Activated CD4-positive, alpha-beta T cell treated with anti-CD3 and anti-CD28 coated beads, Interleukin-2, amount 50 U/mL, for 24 hours (primary cell): Measurements from ENCODE around the gene PRR22.
A peak's percentile ranks its signal among the peaks of the same experiment; 100 is the strongest.

ENCODE experiments used
- DNase-seq, 2 donors: peaks; one replicate each; pipeline ENCODE4 v3.0.0-alpha.2; 2020; ENCODE audit warnings: low read depth in 1 of 2, low spot score in 1 of 2

The PRR22 gene

DNA sequence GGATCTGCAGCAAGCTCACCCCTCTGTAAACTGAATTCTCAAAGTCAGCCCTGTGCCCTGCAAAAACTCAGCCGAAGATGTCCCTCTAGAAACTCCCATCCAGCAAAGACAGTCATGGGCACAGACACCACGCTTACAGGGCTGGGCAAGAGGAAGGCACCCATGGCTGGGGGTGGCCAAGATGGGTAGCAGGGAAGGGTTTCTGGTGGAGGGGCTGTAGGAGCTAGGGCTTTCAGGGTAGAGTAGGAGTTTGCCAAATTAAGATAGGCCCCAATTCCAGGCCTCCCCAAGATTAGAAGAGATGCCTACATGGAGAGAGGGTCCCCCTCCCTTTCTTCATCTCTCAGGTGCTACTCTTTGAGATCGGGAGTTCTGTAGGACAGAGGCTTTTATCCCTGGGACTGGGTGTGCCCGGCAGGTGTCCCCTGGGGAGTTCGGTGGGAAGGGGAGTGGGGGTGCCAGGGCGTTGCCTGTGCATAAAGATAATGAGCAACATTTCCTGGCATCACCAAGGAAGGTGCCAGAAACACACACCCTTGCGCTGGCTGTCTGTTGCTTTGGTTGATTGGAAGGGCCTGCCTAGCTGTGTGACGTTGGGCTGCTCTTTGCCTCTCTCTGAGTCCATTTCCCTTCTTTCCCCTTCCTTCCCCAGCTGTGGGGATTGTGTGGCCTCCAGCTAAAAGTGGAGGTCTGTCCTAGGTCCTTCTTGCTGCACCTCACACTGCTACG is 29.7 kb upstream of the PRR22 start:
- no peak for DNase-seq

DNA sequence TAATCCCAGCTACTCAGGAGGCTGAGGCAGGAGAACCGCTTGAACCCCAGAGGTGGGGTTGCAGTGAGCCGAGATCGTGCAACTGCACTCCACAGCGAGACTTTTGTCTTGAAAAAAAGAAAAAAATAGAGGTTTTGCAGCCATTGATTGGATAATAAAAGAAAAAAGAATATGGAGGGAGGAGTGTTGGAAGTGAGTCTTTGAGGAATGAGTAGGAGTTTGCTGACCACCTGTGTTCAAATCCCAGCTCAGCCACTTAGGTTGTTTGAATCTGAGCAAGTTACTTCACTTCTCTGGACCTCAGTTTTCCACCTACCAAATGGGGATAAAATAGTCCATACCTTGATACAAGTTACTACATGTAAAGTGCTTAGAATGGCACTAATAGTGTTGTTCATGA is 26.6 kb upstream of the PRR22 start:
- DNase-seq: no peak

DNA sequence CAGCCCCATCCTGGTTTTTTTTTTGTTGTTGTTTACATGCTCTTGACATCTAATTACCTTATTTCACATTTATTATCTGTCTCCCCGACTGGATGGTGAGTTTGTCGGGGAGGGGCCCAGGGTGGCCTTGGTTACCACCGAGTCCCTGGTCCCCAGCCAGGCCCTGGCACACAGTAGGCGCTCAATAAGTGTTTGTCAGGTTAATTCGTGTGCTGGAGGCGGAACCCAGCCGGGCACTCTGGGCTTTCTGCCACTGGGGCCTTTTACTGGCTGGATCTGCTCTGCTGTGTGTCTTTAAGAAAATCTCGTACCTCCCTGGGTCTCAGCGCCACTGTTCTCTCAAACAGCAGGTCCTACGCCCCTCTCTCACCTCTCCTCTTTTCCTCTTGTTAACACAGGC is 24.9 kb upstream of the PRR22 start:
- DNase-seq: no peak

DNA sequence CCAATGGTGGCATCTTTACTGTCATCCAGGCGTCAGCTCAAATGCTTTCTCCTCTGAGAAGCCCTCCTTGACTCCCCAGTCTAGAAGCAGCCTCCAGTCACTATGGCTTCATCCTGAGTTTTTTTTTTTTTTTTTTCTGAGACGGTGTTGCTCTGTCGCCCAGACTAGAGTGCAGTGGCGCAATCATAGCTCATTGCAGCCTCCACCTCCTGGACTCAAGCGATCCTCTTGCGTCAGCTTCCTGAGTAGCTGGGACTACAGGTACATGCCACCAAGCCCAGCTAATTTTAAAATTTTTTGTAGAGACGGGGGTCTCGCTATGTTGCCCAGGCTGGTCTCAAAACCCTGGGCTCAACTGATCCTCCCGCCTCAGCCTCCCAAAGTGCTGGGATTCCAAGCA is 24.5 kb upstream of the PRR22 start:
- DNase-seq: no peak

DNA sequence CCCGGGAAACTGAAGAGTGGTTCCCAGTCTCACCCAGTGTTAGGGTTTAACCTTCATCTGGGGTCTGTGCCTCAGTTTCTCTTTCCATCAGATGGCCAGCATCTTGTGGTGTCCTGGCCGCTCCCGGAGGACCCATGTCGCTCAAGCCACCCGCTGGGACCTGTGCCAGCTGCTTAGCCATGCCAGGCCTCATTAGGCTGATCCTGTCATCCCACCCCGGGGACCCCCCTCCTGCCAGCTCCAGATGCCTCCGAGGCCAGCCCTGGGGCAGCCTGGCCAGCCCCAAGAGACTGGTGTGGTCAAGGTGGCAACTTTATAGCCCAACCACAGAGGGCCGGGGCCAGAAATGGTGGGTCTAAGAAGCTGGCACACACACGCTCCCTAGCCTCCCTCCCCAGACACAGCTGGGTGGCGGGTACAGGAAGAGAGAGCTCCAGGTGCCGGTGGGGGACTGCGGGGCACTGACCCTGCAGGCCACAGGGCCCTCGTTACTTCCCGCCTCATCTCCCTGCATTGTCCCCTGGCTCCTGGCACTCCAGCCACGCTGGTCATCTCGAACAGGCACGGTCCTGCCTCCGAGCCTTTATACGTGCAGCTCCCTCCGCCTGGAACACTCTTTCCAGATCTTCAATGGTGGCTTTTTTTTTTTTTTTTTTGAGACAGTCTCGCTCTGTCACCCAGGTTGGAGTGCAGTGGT is 23.7 kb upstream of the PRR22 start:
- DNase-seq: no peak

DNA sequence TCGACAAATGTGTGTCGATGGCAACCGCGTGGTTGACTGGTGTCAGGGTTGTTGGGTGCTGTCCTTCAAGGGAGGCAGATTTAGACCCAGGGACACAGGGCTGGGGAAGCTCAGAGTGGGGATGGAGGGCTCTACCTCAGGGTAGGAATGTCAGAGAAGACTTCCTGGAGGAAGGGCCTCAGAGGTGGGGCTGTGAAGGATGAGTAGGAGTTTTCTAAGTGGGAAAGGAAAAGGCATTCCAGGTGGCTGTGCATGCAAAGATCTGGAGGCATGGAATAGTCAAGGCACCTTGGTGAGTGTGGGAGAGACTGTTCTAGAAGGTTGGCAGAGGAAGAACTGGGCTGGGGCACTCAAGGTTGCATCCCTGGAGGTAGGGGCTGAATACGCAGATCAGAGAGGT is 22.4 kb upstream of the PRR22 start:
- DNase-seq: no peak

DNA sequence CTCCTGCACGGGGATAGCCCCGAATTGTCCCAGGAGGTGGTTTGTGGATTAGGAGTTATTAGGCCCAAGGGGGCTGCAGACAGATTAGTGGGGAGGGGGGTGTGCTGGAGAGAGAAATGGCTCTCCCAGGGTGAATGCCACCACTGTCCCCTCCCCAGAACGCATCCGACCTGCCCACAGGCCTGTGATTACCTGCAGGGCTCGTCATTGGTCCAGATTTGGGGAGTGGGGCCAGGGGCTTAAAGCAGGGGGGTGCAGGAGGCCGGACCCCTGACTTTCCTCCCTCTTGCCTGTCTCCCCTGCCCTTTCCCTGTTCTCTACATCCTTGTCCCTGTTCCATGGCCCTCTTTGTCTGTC is 21.6 kb upstream of the PRR22 start:
- no peak for DNase-seq

DNA sequence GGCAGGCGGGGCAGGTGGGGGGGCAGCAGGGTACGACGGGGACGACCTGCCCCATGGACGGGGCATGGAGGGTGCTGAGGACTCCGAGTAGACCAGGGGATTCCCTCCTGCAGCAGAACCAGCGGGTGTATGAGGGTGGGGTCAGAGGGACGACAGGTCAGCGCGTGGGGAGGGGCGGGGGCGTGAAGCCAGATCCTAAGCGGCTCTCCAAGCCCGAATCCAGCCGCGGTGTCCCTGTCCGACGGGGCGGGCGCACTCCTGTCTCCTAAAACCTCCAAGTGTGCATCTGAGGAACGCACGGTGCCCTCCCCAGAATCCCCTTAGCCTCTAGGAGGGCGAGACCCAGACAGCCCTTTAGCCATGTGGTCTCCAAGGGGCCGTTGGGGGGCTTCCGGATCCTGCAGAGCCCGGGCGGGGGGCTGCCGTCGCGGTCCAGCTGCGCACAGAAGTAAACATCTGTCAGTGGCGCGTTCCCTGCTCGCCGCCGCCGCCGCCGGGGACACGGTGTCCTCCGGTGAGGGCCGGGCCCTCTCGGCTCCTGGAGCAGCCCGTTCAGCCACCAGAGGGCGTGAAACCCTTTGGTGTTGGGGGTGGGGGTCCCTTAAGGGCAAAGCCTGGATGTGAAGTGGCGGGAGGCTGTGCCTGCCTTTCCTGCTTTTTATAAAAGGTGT is 21.1 kb upstream of the PRR22 start:
- peak in 1 of 2 donors; percentile 49 for DNase-seq

DNA sequence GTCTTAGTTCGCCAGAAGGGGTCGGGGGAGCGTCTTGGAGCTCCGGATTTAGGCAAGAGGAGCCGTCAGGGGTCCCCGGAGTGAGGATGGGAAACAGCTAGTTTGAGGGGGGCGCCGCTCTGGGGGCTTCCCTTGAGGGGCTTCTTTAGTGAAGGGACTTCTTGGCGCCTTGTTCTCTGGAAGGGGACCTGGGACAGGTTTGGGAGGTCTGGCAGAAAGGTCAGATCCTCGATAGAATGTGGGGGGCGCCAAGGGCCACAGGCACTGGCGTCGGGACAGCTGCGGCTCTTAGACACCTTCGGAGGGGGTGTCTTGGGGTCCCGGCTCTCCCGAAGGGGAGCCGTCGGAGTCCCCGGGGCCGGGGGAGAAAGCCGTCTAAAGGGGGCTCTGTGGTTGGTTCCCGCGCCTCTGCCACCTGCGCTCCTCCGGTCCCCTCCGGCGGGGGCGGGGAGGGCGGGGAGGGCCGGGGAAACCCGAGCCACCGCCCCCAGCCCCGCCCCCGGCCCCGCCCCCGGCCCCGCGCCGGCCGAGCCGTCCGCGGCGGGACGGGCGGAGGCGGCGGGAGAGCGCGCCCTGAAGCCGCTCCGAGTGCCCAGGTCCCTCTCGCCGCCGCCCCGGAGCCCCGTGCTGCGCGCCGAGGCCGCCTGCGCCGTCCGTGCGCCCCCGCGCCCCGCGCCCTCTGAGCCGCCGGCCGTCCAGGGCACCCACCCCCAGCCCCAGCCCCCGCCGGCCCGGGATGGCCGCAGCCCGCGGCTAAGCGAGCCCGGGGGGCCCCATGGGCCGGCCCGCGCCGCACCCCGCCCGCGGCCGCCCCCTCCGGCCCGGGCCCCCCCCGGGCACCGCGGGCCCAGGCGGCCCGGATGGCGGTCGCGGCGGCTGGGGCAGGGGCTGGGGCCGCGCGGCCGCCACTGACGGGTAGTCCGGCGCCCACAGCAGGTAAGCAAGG is 20.2 kb upstream of the PRR22 start, which contains the start of gene NRTN:
NRTN (plus strand) TSS at position 552 of the 946 bp plus-strand sequence. CDS start 19,099 bp downstream, outside the sequence.
- no peak for DNase-seq

DNA sequence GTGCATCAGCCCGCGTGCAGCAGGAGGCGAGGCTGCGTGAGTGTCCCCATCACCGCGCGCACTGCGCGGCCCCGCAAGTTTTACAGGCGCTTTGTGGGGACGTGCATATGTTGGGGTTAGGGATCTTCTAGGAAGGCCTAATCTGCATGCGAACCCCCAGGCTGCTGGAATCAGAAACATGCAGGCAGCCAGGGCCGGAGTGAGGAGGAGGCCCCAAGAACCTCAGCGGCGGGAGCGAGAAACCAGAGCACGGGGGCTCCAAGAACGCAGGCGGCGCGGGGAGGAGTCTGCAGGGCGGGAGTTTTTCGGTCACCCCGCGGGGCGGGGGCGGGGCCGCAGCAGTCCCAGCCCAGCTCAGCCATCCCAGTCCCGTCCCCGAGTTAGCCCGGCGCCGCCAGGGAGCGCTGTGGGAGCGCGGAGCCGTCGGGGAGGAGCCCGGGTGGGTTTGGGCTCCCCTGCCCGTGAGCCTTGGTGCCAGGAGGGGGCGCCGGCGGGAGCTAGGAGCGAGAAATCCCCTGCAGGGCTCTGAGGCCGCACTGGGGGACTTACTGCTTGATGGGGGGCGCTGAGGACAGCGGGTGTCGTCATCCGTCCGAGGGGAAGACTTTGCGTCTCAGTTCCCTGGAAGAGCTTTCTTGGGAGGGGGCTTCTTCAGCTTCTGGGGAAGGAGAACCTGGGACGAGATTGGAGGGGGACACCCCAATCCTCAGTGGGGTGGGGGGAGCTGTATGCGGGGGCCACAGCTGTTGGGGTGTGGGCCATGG is 19.4 kb upstream of the PRR22 start:
- peak; percentile 84 to 87 for DNase-seq

DNA sequence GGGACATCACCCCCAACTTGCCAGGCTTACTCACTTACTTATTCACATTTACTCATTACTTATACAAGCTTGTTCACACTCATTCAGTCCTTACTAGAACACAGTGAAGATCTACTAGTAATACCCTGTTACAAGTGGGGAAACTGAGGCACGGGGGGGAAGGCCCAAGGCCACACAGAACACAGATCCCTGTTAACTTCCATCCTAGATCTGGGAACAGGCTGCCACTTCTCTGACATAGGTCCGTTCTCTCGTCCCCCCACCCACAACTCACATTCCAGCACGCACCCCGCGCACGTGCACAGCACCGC is 18.9 kb upstream of the PRR22 start:
- no peak for DNase-seq

DNA sequence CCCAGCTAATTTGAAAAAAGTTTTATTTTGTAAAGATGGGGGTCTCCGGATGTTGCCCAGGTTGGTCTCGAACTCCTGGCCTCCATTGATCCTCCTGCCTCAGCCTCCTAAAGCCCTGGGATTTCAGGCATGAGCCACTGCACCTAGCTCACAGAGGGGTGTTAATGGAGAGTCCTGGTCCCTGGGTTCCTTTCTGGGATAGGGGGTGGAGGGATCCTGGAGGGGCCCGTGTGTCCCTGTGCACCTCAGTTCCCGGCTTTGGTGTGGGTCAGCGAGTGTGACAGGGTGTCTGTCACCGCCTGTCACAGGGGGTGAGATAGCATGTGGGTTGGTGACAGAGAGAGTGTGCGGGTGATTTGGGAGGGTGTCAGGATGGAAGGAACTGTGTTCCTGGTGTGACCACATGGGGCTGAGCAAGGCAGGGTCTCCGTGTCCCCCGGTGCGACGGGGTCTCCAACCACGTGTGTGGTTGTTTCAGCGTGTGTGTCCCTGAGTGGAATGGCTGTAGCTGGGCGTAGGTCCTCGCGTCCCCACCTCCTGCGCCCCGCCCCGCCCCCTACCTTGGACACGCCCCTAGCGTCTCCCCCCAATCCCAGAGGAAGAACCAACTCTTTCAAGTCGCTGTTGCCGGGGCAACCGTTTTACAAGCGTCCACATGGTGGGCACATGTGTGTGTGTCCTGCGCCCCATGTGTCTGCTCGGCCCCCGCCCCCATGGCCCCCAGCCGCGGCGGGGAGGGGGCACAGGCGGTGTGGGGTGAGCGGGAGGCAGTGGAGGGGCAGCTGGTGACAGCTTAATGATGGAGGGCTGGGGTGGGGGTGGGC is 17.5 kb upstream of the PRR22 start:
- DNase-seq: no peak

DNA sequence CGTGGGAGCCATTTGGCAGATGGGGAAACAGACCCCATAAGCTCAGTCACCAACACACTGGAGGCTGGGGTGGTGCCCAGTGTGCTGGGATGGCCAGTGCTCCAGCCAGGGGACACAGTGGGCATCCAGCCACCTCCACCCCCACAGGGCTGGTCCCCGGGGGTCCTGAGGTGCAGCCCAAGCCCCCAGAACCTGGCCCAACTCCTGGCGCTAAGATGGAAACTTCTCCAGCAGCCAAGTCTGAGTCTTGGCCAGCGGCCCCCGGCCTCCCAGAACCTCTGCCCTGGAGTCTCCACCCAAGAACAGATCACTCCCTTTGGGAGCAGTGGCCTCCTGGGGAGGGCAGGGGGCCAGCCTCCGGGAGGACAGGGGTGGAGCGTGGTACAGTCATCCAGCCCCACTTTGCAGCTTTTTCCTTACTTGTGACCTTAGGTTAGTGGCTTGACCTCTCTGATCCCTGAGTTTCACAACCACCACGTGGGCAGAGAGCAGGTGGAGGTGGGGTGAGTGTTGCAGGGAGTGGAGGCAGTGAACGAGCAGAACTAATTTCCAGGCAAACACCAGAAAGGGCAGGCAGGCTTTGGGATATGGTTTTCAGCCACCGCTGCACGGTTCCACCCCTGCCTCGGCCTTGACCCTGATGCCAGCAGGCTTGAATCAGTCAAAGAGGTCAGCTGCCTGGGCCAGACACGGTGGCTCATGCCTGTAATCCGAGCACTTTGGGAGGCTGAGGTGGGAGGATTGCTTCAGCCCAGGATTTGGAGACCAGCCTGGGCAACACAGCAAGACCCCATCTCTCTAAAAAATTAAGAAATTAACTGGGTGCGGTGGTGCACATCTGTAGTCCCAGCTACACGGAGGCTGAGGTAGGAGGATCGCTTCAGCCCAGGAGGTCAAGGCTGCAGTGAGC is 16.1 kb upstream of the PRR22 start:
- DNase-seq: no peak

DNA sequence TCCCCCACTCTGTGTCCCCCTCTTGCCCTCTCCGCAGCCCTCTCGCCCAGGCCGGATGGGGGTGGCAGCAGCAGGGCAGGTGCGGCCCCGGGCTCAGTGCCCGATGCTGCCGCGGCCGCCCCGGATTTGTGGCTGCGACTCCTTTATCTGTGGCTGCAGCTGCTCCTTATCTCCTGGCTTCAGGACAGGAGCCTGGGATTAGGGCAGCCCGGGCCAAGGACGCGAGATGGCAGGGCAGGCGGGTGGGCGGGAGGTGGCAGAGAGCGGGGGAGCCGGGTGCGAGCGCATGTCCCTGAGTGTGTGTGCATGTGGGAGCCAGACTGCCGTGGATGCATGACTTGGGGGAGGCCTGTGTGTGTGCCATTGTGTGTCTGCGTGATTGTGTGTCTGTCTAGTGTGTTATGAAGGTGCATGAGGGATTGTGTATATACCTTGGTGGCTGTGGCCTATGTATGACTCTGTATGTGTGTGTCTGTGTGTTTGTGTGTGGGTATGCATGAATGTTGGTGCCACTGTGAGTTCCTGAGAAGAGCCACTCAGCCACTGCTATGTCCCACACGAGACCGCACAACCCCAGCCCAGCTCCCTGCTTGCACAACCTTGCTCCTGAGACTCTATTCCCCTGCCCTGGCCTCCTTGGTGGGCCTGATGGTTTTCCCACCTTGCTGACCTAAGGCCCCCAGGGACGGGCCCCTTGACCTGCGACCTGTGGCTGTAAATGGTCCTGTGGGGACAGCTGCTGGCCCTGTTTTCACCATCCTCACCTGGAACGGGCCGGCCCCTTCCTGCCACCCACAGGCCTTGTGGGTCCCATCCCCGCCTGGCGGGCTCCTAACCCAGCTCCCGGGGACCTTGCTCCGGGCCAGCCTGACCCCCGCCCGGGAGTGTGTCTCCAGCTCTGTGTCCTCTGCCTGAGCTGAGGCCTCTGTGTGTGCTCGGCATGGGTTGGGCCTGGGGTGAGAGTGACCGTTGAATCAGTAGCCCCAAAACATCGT is 15.0 kb upstream of the PRR22 start:
- no peak for DNase-seq

DNA sequence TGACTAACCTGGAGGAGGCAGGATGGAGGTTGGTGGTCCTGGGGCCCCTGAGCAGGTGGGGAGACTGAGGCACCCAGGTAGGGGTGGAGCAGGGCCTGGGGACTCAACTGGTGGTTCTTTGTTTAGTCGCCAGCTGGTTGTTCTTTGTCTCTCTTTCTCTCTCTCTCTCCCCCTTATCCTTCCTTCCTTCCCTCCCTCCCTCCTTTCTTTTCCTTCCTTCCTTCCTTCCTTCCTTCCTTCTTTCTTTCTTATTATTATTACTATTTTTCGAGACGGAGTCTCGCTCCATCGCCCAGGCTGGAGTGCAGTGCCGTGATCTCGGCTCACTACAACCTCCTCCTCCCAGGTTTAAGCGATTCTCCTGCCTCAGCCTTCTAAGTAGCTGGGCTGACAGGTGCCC is 13.7 kb upstream of the PRR22 start:
- DNase-seq: no peak

DNA sequence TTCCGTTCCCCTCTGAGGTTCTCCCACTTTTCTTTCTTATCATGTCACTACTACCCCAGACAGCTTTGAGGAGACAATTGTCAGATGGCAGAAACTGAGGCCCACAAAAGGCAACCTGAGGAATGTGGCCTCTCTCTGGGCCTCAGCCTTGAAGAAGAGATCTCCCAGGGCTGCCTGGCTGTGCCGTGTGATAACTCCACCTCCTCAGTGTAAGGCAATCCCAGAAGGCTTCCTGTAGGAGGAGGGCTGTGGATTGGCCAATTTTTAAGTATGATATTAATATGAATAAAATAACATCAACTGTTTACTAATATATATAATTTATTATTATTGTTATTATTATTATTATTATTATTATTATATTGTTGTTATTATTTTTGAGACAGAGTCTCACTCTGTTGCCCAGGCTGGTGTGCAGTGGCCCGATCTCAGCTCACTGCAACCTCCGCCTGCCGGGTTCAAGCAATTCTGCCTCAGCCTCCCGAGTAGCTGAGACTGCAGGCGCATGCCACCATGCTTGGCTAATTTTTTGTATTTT is 10.9 kb upstream of the PRR22 start:
- DNase-seq: no peak

DNA sequence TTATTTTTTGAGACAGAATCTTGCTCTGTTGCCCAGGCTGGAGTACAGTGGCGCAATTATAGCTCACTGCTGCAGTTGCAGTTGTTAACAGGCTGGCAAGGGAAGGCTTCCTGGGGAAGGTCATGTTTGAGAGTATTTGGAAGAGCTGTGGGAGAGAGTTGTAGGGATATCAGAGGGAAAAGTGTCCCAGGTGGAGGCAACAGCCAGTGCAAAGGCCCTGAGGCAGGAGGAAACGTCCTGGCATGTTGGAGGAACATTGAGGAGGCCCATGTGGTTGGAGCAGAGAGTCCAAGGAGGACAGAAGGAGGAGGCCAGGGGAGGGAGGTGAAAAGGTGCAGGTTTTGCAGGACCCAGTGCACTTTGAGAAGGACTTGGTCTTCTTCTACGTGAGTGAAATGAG is 8.6 kb upstream of the PRR22 start:
- DNase-seq: no peak
